CD4-positive, alpha-beta memory T cell (primary cell): ENCODE results near the gene METTL18. TPM values are rescaled to one million over a fixed set of nuclear protein-coding genes. Genes with fewer than 3 reads are reported as not detected.
A peak's percentile ranks its signal among the peaks of the same experiment; 100 is the strongest.

Source experiments
- CTCF ChIA-PET: fragments of 350-600 bp; sonication (Branson Sonifier 250); formaldehyde crosslinking; loops from one replicate; lab custom pipeline; 2021; ENCODE audit warnings: inconsistent platforms; ENCODE audit not compliant: partially characterized antibody; lab: Charles Lee
- POLR2A ChIA-PET: fragments of 350-600 bp; sonication (Branson Sonifier 250); formaldehyde crosslinking; loops from one replicate; lab custom pipeline; 2021; ENCODE audit not compliant: partially characterized antibody; lab: Charles Lee
- DNase-seq, 5 donors: peaks; one replicate each; pipeline versions ENCODE4 v3.0.0 to v3.0.0-alpha.2; 2020 to 2022; ENCODE audit warnings: mixed read lengths in 1 of 5
- H3K27ac ChIP-seq: one replicate; pipeline ENCODE4 v1.7.0; 2013; ENCODE audit warnings: low read depth, low read length
- H3K27me3 ChIP-seq: 2 replicates; pipeline ENCODE4 v1.7.0; 2013; ENCODE audit warnings: mild to moderate bottlenecking, low read length, moderate library complexity; ENCODE audit not compliant: insufficient read depth
- H3K36me3 ChIP-seq: 2 replicates; pipeline ENCODE4 v1.7.0; 2013; ENCODE audit warnings: mild to moderate bottlenecking, low read length, moderate library complexity; ENCODE audit not compliant: insufficient read depth
- H3K4me1 ChIP-seq: 2 replicates; pipeline ENCODE4 v1.7.0; 2013; ENCODE audit warnings: mild to moderate bottlenecking, low read length, moderate library complexity; ENCODE audit not compliant: insufficient read depth
- H3K4me3 ChIP-seq, 2 donors: one replicate each; pipeline ENCODE4 v1.7.0; 2013; ENCODE audit warnings: low read length in 2 of 2, mild to moderate bottlenecking in 1 of 2
- H3K9me3 ChIP-seq, 2 donors: one replicate each; pipeline ENCODE4 v1.7.0; 2013; ENCODE audit warnings: low read length in 2 of 2, control low read depth in 1 of 2; ENCODE audit not compliant: control insufficient read depth in 1 of 2
- H3K27ac Mint-ChIP-seq, 7 donors: one replicate each; pipeline ENCODE4 v1.8.0; 2020 to 2021; ENCODE audit warnings: mixed read lengths in 7 of 7, mild to moderate bottlenecking in 6 of 7, inconsistent platforms in 3 of 7, moderate library complexity in 3 of 7
- H3K27me3 Mint-ChIP-seq, 2 donors: one replicate each; pipeline ENCODE4 v1.8.0; 2020 to 2021; ENCODE audit warnings: mixed read lengths in 2 of 2
- H3K36me3 Mint-ChIP-seq, 2 donors: one replicate each; pipeline ENCODE4 v1.8.0; 2020 to 2021; ENCODE audit warnings: mixed read lengths in 2 of 2, inconsistent platforms in 1 of 2, mild to moderate bottlenecking in 1 of 2
- H3K4me1 Mint-ChIP-seq, 4 donors: one replicate each; pipeline ENCODE4 v1.8.0; 2020 to 2021; ENCODE audit warnings: mixed read lengths in 4 of 4, mild to moderate bottlenecking in 1 of 4
- H3K4me3 Mint-ChIP-seq, 8 donors: one replicate each; pipeline ENCODE4 v1.8.0; 2020 to 2021; ENCODE audit warnings: mixed read lengths in 8 of 8, mild to moderate bottlenecking in 7 of 8, moderate library complexity in 6 of 8, inconsistent platforms in 3 of 8
- H3K9me3 Mint-ChIP-seq, 8 donors: one replicate each; pipeline ENCODE4 v1.8.0; 2020 to 2021; ENCODE audit warnings: mixed read lengths in 8 of 8, mild to moderate bottlenecking in 5 of 8, inconsistent platforms in 3 of 8, moderate library complexity in 1 of 8
- intact Hi-C: fragments of 100-400 bp; cut with micrococcal nuclease; formaldehyde crosslinking; loops from one replicate; pipeline ENCODE4 v1.15.1; 2023
- polyA plus RNA-seq, 2 donors: library from polyadenylated mRNA; unstranded; fragments of 300-500 nt; fragmentation: Illumina TruSeq; gene quantifications; one replicate each; pipeline ENCODE4 v1.2.3, GENCODE V29; 2021
- total RNA-seq, 2 experiments: library from RNA; stranded (reverse); gene quantifications; one replicate each; pipeline ENCODE4 v1.2.3, GENCODE V29; 2021

The METTL18 gene
- total and polyA plus RNA-seq, 4 experiments from 2014 or later: 16.9 to 31.0 (median 22.4) TPM

DNA sequence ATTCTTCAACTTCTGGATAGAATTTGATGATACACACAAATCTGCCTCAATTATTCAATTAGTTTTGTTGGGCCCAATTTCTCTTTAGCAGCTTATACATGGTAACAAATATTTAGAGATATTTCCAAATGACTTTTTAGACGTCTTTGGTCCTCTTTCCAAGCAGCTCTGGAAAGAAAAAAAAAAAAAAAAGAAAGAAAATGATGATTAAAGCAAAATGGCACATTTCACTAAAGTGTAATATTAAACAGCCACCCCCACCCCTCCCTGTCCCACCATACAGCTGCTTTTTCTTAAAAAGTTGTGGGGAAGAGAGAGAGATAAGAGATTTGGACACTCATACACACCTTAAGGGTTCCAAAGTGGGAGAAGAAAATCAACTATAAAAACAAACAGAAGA is 977 bp downstream of the METTL18 start:
- no peaks in the 10 kb centered on the region for H3K27me3 ChIP-seq
- peaks cover 30% of the 10 kb centered on the region for H3K4me1 ChIP-seq
- H3K36me3 Mint-ChIP-seq: peaks cover 15 to 33% of the 10 kb centered on the region in 2 donors
- H3K9me3 ChIP-seq: no peaks in the 10 kb centered on the region
- peak overlapping the region; percentile 90 to 100 (median 99) for H3K27ac Mint-ChIP-seq
- intact Hi-C loops: loop anchor here (1.0 to 10.0 kb wide), 10 partner anchors 83 to 1857 kb away; partner anchors contain the start of genes ATP1B1, DCAF6, F5 and KIFAP3
- CTCF ChIA-PET: interaction anchor here (0.7 to 2.3 kb wide), 6 partner anchors 9 to 208 kb away, joined by 3 to 8 read pairs (median 5); partner anchors contain the start of genes F5 and SCYL3
- H3K4me3 ChIP-seq: peak overlapping the region; percentile 90 to 93
- H3K9me3 Mint-ChIP-seq: peaks cover 0 to 1% (median 0%) of the 10 kb centered on the region in 8 donors
- H3K27ac ChIP-seq: peak overlapping the region; percentile 93
- no peak for DNase-seq
- no peaks in the 10 kb centered on the region for H3K36me3 ChIP-seq
- H3K4me1 Mint-ChIP-seq: peaks cover 36 to 56% (median 48%) of the 10 kb centered on the region in 4 donors
- peak overlapping the region; percentile 96 to 100 (median 98) for H3K4me3 Mint-ChIP-seq
- POLR2A ChIA-PET: interaction anchor here (0.6 to 4.2 kb wide), 4 partner anchors 8 to 689 kb away, joined by 3 to 57 read pairs (median 3); partner anchors contain the start of gene SCYL3
- H3K27me3 Mint-ChIP-seq: no peaks in the 10 kb centered on the region

GRCh38 chr1:169788402-169788801 is 6.3 kb downstream of the METTL18 start:
- intact Hi-C loops: no loop called here
- Mint-ChIP-seq H3K36me3 (peaks cover 15 to 20% of the 10 kb centered on the region in 2 donors), H3K9me3 (no peaks in the 10 kb centered on the region), H3K27ac (no peak overlapping the region), H3K4me3 (no peak overlapping the region), H3K4me1 (peaks cover 15 to 21% (median 18%) of the 10 kb centered on the region in 4 donors), H3K27me3 (peaks cover 7 to 9% of the 10 kb centered on the region in 2 donors)
- H3K36me3 ChIP-seq: no peaks in the 10 kb centered on the region
- ChIA-PET POLR2A (no interaction called here), CTCF (no interaction called here)
- H3K27ac ChIP-seq: no peak overlapping the region
- H3K4me3 ChIP-seq: no peak overlapping the region
- peaks cover 8% of the 10 kb centered on the region for H3K4me1 ChIP-seq
- H3K27me3 ChIP-seq: no peaks in the 10 kb centered on the region
- no peaks in the 10 kb centered on the region for H3K9me3 ChIP-seq
- DNase-seq: no peak

DNA sequence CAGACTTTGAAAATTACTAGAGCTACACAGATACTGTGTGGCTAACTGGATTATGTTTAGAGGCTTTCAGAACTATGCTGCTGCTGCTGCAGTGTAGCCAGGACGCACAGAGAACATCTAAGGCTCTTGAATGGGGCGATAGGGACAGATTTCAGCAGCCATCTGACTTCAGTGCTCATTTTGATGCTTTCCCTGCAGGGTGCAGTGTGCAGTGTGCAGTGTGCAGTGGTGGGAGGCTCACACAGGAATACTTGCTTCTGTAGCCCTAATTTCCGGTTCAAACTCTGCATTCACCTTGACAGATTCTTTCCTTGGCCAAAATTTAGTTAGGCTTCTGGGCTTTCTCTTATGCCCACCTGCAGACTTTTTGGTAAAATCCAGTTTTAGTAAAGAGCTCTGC is 7.7 kb downstream of the METTL18 start:
- intact Hi-C loops: no loop called here
- CTCF ChIA-PET: interaction anchor here (0.8 kb wide), 1 partner anchor 23 kb away, joined by 3 read pairs; no protein-coding TSS in a partner anchor
- Histone ChIP-seq H3K27me3 (no peaks in the 10 kb centered on the region), H3K36me3 (no peaks in the 10 kb centered on the region), H3K9me3 (no peaks in the 10 kb centered on the region), H3K4me1 (no peaks in the 10 kb centered on the region), H3K27ac (no peak overlapping the region), H3K4me3 (no peak overlapping the region)
- DNase-seq: no peak
- H3K4me3 Mint-ChIP-seq: no peak overlapping the region
- peaks cover 13 to 14% of the 10 kb centered on the region in 2 donors for H3K27me3 Mint-ChIP-seq
- H3K9me3 Mint-ChIP-seq: no peaks in the 10 kb centered on the region
- peaks cover 4 to 7% (median 6%) of the 10 kb centered on the region in 4 donors for H3K4me1 Mint-ChIP-seq
- no peak overlapping the region for H3K27ac Mint-ChIP-seq
- POLR2A ChIA-PET: interaction anchor here (1.3 kb wide), 1 partner anchor 8 kb away, joined by 3 read pairs; a partner anchor contains a TSS
- peaks cover 7 to 8% of the 10 kb centered on the region in 2 donors for H3K36me3 Mint-ChIP-seq

DNA sequence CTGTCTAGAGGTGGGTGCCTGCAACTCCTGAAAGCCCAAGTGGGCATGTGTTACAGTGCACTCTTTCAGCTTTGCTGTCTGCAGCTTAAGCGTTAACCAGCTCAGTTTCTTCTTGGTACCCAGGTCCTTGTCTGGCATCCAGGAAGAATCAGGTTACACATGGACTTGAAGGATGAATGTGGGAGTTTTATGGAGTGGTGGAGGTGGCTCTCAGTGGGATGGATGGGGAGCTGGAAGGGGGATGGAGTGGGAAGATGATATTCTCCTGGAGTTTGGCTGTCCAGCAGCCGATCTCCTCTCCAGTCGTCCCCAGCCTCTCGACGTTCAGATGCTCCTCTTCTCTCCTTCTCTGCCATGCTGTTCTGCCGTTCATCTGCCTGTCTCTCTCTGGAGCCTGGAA is 9.4 kb downstream of the METTL18 start:
- no peaks in the 10 kb centered on the region for H3K9me3 Mint-ChIP-seq
- POLR2A ChIA-PET: no interaction called here
- peaks cover 13 to 14% of the 10 kb centered on the region in 2 donors for H3K27me3 Mint-ChIP-seq

GRCh38 chr1:169784102-169784501 is 10.6 kb downstream of the METTL18 start:
- Mint-ChIP-seq H3K27ac (no peak overlapping the region), H3K27me3 (peaks cover 13 to 14% of the 10 kb centered on the region in 2 donors), H3K4me3 (no peak overlapping the region), H3K9me3 (no peaks in the 10 kb centered on the region), H3K36me3 (no peaks in the 10 kb centered on the region), H3K4me1 (no peaks in the 10 kb centered on the region)
- intact Hi-C loops: no loop called here
- H3K27ac ChIP-seq: no peak overlapping the region
- no peaks in the 10 kb centered on the region for H3K27me3 ChIP-seq
- H3K36me3 ChIP-seq: no peaks in the 10 kb centered on the region
- ChIA-PET CTCF (no interaction called here), POLR2A (no interaction called here)
- no peaks in the 10 kb centered on the region for H3K4me1 ChIP-seq
- no peak overlapping the region for H3K4me3 ChIP-seq
- no peaks in the 10 kb centered on the region for H3K9me3 ChIP-seq
- no peak for DNase-seq

More for the DNA sequence above, 9.4 kb downstream of the METTL18 start:
- Histone ChIP-seq H3K27me3 (no peaks in the 10 kb centered on the region), H3K9me3 (no peaks in the 10 kb centered on the region), H3K36me3 (no peaks in the 10 kb centered on the region), H3K27ac (no peak overlapping the region), H3K4me3 (no peak overlapping the region), H3K4me1 (no peaks in the 10 kb centered on the region)
- CTCF ChIA-PET: interaction anchor here (1.1 kb wide), 1 partner anchor 8 kb away, joined by 5 read pairs; no protein-coding TSS in a partner anchor
- no peak overlapping the region for H3K4me3 Mint-ChIP-seq
- H3K27ac Mint-ChIP-seq: no peak overlapping the region
- no peaks in the 10 kb centered on the region for H3K4me1 Mint-ChIP-seq
- intact Hi-C loops: no loop called here
- no peaks in the 10 kb centered on the region for H3K36me3 Mint-ChIP-seq
- no peak for DNase-seq

- no peak overlapping the region for H3K4me3 ChIP-seq
- Mint-ChIP-seq H3K27me3 (peaks cover 13 to 14% of the 10 kb centered on the region in 2 donors), H3K9me3 (peaks cover 0 to 3% (median 0%) of the 10 kb centered on the region in 8 donors), H3K4me1 (no peaks in the 10 kb centered on the region), H3K4me3 (no peak overlapping the region), H3K27ac (no peak overlapping the region), H3K36me3 (no peaks in the 10 kb centered on the region)
- H3K36me3 ChIP-seq: no peaks in the 10 kb centered on the region
- CTCF ChIA-PET: no interaction called here
- H3K27ac ChIP-seq: no peak overlapping the region
- no peaks in the 10 kb centered on the region for H3K4me1 ChIP-seq
- H3K27me3 ChIP-seq: no peaks in the 10 kb centered on the region
- intact Hi-C loops: no loop called here
- H3K9me3 ChIP-seq: no peaks in the 10 kb centered on the region
- POLR2A ChIA-PET: interaction anchor here (0.8 kb wide), 1 partner anchor 12 kb away, joined by 4 read pairs; the partner anchor contains the start of gene METTL18
- DNase-seq: no peak
These were observed 12.1 kb downstream of the METTL18 start for GRCh38 chr1:169782596-169782995.

DNA sequence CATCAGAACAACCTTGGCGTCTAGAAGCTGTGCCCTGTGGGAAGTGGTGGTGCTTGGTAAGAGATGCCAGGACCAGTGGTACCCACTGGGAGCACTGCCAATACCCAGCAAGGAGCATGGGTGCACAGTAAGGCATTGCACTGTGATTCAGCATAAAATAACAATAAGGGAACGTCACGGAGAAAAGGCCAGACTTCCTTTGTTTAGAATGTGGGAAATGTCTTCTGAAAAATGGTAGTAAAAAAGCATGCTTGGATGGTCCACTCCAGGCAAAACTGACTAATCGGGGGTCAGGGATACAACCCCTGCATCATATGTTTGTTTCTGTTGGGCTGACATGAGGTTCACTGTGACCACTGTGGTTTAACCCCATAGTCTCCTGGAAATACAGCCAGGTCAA is 14.7 kb downstream of the METTL18 start:
- peaks cover 10 to 12% of the 10 kb centered on the region in 2 donors for H3K27me3 Mint-ChIP-seq
- no peak overlapping the region for H3K27ac ChIP-seq
- H3K36me3 Mint-ChIP-seq: no peaks in the 10 kb centered on the region
- CTCF ChIA-PET: no interaction called here
- intact Hi-C loops: no loop called here
- no peaks in the 10 kb centered on the region for H3K27me3 ChIP-seq
- POLR2A ChIA-PET: no interaction called here
- no peaks in the 10 kb centered on the region for H3K4me1 Mint-ChIP-seq
- H3K27ac Mint-ChIP-seq: no peak overlapping the region
- H3K4me3 ChIP-seq: no peak overlapping the region
- no peaks in the 10 kb centered on the region for H3K9me3 ChIP-seq
- DNase-seq: no peak
- no peaks in the 10 kb centered on the region for H3K4me1 ChIP-seq
- no peaks in the 10 kb centered on the region for H3K36me3 ChIP-seq
- H3K4me3 Mint-ChIP-seq: no peak overlapping the region
- peaks cover 0 to 3% (median 0%) of the 10 kb centered on the region in 8 donors for H3K9me3 Mint-ChIP-seq
